ENCODE results near the gene TRPM3.

The TRPM3 gene

DNA sequence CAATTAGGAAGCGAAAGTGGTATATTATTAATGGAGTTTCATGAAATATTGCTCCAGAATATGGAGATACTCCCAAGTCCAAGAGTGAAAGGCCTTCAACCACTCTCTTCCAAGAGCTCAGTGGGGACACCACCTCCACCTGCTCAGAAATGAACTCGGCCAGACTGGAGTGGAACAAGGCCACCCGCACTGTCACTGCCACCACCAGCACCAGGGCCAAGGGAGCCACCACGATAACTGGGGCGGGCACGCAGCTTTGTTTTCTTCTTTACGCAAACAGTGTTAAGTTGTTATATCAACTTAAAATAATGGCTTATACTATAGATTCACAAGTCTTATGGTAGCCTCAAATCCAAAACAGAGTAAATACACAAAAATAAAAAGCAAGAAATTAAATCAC, 204.1 kb downstream of the TRPM3 start:
- TF ChIP-seq, protein P1, sequence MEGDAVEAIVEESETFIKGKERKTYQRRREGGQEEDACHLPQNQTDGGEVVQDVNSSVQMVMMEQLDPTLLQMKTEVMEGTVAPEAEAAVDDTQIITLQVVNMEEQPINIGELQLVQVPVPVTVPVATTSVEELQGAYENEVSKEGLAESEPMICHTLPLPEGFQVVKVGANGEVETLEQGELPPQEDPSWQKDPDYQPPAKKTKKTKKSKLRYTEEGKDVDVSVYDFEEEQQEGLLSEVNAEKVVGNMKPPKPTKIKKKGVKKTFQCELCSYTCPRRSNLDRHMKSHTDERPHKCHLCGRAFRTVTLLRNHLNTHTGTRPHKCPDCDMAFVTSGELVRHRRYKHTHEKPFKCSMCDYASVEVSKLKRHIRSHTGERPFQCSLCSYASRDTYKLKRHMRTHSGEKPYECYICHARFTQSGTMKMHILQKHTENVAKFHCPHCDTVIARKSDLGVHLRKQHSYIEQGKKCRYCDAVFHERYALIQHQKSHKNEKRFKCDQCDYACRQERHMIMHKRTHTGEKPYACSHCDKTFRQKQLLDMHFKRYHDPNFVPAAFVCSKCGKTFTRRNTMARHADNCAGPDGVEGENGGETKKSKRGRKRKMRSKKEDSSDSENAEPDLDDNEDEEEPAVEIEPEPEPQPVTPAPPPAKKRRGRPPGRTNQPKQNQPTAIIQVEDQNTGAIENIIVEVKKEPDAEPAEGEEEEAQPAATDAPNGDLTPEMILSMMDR (IDR thresholded peaks at IDR 0.05; ENCODE audit: insufficient read depth, low read length): no peak
- TF ChIP-seq REST (IDR thresholded peaks at IDR 0.05; ENCODE audit: insufficient replicate concordance, low read depth) (no peak), SPI1 (IDR thresholded peaks at IDR 0.05; ENCODE audit: borderline replicate concordance, low read depth) (no peak), GABPA (IDR thresholded peaks at IDR 0.05; ENCODE audit: low read depth) (no peak), POLR2AphosphoS5 (IDR thresholded peaks at IDR 0.05; ENCODE audit: low read depth) (no peak)
- Histone ChIP-seq H3K4me3 (replicated peaks; ENCODE audit: insufficient read depth, low read length) (no peak overlapping the region), H3K27me3 (ENCODE audit: insufficient read depth, poor library complexity, severe bottlenecking) (peaks cover 2% of the 10 kb centered on the region), H3K27ac (replicated peaks) (no peak overlapping the region)
- DNase-seq (ENCODE audit: low read depth in 1 of 2, low spot score in 1 of 2): no peak

- no peak for TF ChIP-seq GABPA (IDR thresholded peaks at IDR 0.05; ENCODE audit: low read depth)
- no peak for TF ChIP-seq SPI1 (IDR thresholded peaks at IDR 0.05; ENCODE audit: borderline replicate concordance, low read depth)
- no peak for TF ChIP-seq POLR2AphosphoS5 (IDR thresholded peaks at IDR 0.05; ENCODE audit: low read depth)
- TF ChIP-seq, protein P1 (IDR thresholded peaks at IDR 0.05; ENCODE audit: insufficient read depth, low read length): no peak
- no peak for TF ChIP-seq REST (IDR thresholded peaks at IDR 0.05; ENCODE audit: insufficient replicate concordance, low read depth)
- Histone ChIP-seq H3K27ac (replicated peaks) (no peak overlapping the region), H3K4me3 (replicated peaks; ENCODE audit: insufficient read depth, low read length) (no peak overlapping the region), H3K27me3 (ENCODE audit: insufficient read depth, poor library complexity, severe bottlenecking) (peaks cover 6% of the 10 kb centered on the region)
- no peak for DNase-seq (ENCODE audit: low read depth in 1 of 2, low spot score in 1 of 2)
These were observed 209.6 kb downstream of the TRPM3 start for GRCh38 chr9:70911791-70912190.

DNA sequence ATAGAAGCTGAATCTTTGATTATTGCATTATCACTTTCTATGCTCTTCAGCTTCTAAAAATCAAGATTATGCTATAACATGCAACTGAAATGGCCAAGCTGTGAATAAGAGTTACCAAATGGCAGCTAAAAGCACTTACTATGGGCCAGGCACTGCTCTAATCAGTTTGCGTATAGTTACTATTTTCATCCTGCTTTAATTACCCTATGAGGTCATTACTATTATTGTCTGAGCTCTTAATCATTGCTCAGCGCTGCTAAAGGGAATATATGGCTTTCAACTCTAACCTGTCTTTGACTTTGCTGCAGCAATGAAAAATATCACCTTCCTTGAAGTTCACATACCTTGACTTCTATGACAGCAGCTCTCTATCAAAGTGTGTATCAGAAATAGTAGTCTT, 210.8 kb downstream of the TRPM3 start:
- DNase-seq (ENCODE audit: low read depth in 1 of 2, low spot score in 1 of 2): no peak
- Histone ChIP-seq H3K27me3 (ENCODE audit: insufficient read depth, poor library complexity, severe bottlenecking) (peaks cover 6% of the 10 kb centered on the region), H3K4me3 (replicated peaks; ENCODE audit: insufficient read depth, low read length) (no peak overlapping the region), H3K27ac (replicated peaks) (no peak overlapping the region)
- no peak for TF ChIP-seq GABPA (IDR thresholded peaks at IDR 0.05; ENCODE audit: low read depth)
- TF ChIP-seq, protein P1 (IDR thresholded peaks at IDR 0.05; ENCODE audit: insufficient read depth, low read length): no peak
- no peak for TF ChIP-seq SPI1 (IDR thresholded peaks at IDR 0.05; ENCODE audit: borderline replicate concordance, low read depth)
- TF ChIP-seq POLR2AphosphoS5 (IDR thresholded peaks at IDR 0.05; ENCODE audit: low read depth): no peak
- TF ChIP-seq REST (IDR thresholded peaks at IDR 0.05; ENCODE audit: insufficient replicate concordance, low read depth): no peak
